GM12891 (cell line): Measurements from ENCODE around the gene UFSP2.

ENCODE experiments used
- DNase-seq: peaks from one replicate; pipeline ENCODE4 v3.0.0; 2011; ENCODE audit warnings: low spot score; ENCODE audit not compliant: insufficient read length
- FAIRE-seq: peaks from 2 replicates; lab custom pipeline; 2011; peaks lifted over from hg19 to GRCh38; lab: Jason Lieb, UNC
- PAX5 ChIP-seq: IDR thresholded peaks from 2 replicates; pipeline ENCODE4 v1.6.1; 2011; ENCODE audit warnings: low read length, moderate library complexity, mild to moderate bottlenecking; ENCODE audit not compliant: insufficient read depth, severe bottlenecking
- POLR2A ChIP-seq: IDR thresholded peaks from 2 replicates; pipeline ENCODE4 v1.6.1; 2011; ENCODE audit warnings: low read depth, low read length, control low read depth
- POLR2AphosphoS5 ChIP-seq: IDR thresholded peaks from 2 replicates; pipeline ENCODE4 v1.6.1; 2011; ENCODE audit warnings: low read depth, low read length, control low read depth
- POU2F2 ChIP-seq: IDR thresholded peaks from 2 replicates; pipeline ENCODE4 v1.6.1; 2011; ENCODE audit warnings: low read depth, mild to moderate bottlenecking, control low read depth, low read length, moderate library complexity
- SPI1 ChIP-seq: IDR thresholded peaks from 2 replicates; pipeline ENCODE4 v1.6.1; 2011; ENCODE audit warnings: low read depth, low read length, control low read depth
- TAF1 ChIP-seq: IDR thresholded peaks from 2 replicates; pipeline ENCODE4 v1.6.1; 2011; ENCODE audit warnings: low read depth, low read length, control low read depth

UFSP2 gene

GRCh38 chr4:185429660-185430059, 3.9 kb upstream of the UFSP2 start:
- DNase-seq (no peak), FAIRE-seq (no peak)
- TF ChIP-seq POLR2AphosphoS5 (no peak), POLR2A (no peak), TAF1 (no peak), POU2F2 (no peak), SPI1 (no peak), PAX5 (no peak)

- DNase-seq (no peak), FAIRE-seq (no peak)
- no peak for TF ChIP-seq SPI1
- TF ChIP-seq POLR2A: no peak
- TF ChIP-seq TAF1: no peak
- no peak for TF ChIP-seq PAX5
- TF ChIP-seq POLR2AphosphoS5: no peak
- no peak for TF ChIP-seq POU2F2
Observed at GRCh38 chr4:185426960-185427688, 1.4 kb upstream of the UFSP2 start.

GRCh38 chr4:185424905-185425646, 688 bp downstream of the UFSP2 start:
- DNase-seq (no peak), FAIRE-seq (no peak)
- TF ChIP-seq SPI1 (0 out of 2 replicates have a peak, but pooled peaks have one; percentile 29), PAX5 (no peak), POLR2AphosphoS5 (no peak)

- no peak for DNase-seq
- FAIRE-seq: no peak
- TF ChIP-seq POLR2A: no peak
- TF ChIP-seq TAF1: no peak
- no peak for TF ChIP-seq POU2F2
- TF ChIP-seq POLR2AphosphoS5: no peak
- TF ChIP-seq SPI1: no peak
- no peak for TF ChIP-seq PAX5
Observed at GRCh38 chr4:185421366-185422124, 4.2 kb downstream of the UFSP2 start.

GRCh38 chr4:185416955-185417354, 8.8 kb downstream of the UFSP2 start:
- TF ChIP-seq POU2F2: no peak
- no peak for TF ChIP-seq PAX5
- no peak for TF ChIP-seq SPI1
- no peak for TF ChIP-seq TAF1
- TF ChIP-seq POLR2AphosphoS5: no peak
- no peak for TF ChIP-seq POLR2A
- DNase-seq (no peak), FAIRE-seq (no peak)

- TF ChIP-seq SPI1: no peak
- TF ChIP-seq TAF1: no peak
- TF ChIP-seq POU2F2: no peak
- no peak for TF ChIP-seq PAX5
- no peak for TF ChIP-seq POLR2A
- TF ChIP-seq POLR2AphosphoS5: no peak
- DNase-seq: no peak
- no peak for FAIRE-seq
Observed at GRCh38 chr4:185412412-185412811, 13.4 kb downstream of the UFSP2 start.

- TF ChIP-seq PAX5 (no peak), POU2F2 (no peak), SPI1 (no peak), POLR2A (no peak), TAF1 (no peak), POLR2AphosphoS5 (no peak)
- no peak for DNase-seq
- no peak for FAIRE-seq
Observed at GRCh38 chr4:185411849-185412248, 13.9 kb downstream of the UFSP2 start.

- no peak for FAIRE-seq
- DNase-seq: no peak
- TF ChIP-seq POLR2A: no peak
- no peak for TF ChIP-seq SPI1
- no peak for TF ChIP-seq TAF1
- no peak for TF ChIP-seq POU2F2
- no peak for TF ChIP-seq PAX5
- no peak for TF ChIP-seq POLR2AphosphoS5
Observed at GRCh38 chr4:185408432-185408831, 17.3 kb downstream of the UFSP2 start.
